ENCODE data around the gene RALGDS.

GRCh38 chr9:133067813-133068212, 53.2 kb downstream of the RALGDS start:
- TF ChIP-seq CBFB (CRISPR knock-in tag; IDR thresholded peaks at IDR 0.05; ENCODE audit: low read depth) (no peak), CTCF (IDR thresholded peaks at IDR 0.05) (no peak), ESRRA (CRISPR knock-in tag; IDR thresholded peaks at IDR 0.05; ENCODE audit: borderline replicate concordance) (no peak), NFYB (CRISPR knock-in tag; conservative IDR thresholded peaks at IDR 0.05; ENCODE audit: low read depth) (no peak), ZNF671 (CRISPR knock-in tag; IDR thresholded peaks at IDR 0.05) (no peak), OVOL2 (CRISPR knock-in tag; IDR thresholded peaks at IDR 0.05; ENCODE audit: borderline replicate concordance) (no peak), SMAD4 (CRISPR knock-in tag; IDR thresholded peaks at IDR 0.05) (no peak), E2F4 (CRISPR knock-in tag; IDR thresholded peaks at IDR 0.05; ENCODE audit: borderline replicate concordance, low read depth) (no peak), NR2C2 (CRISPR knock-in tag; IDR thresholded peaks at IDR 0.05) (no peak), MAX (CRISPR knock-in tag; IDR thresholded peaks at IDR 0.05) (no peak)

Measured in WTC11 (cell line).